ES-I3 (cell line): ENCODE data around the gene RAB6B.

ENCODE experiments used
- H3K36me3 ChIP-seq: 2 replicates; pipeline ENCODE4 v1.6.1; 2013; ENCODE audit warnings: mild to moderate bottlenecking, low read length, control low read depth, moderate library complexity; ENCODE audit not compliant: insufficient read depth
- H3K4me1 ChIP-seq: 2 replicates; pipeline ENCODE4 v1.6.1; 2013; ENCODE audit warnings: mild to moderate bottlenecking, control low read depth, low read length; ENCODE audit not compliant: insufficient read depth
- H3K9ac ChIP-seq: 2 replicates; pipeline ENCODE4 v1.6.1; 2013; ENCODE audit warnings: low read depth, mild to moderate bottlenecking, low read length, moderate library complexity
- H3K9me3 ChIP-seq: 2 replicates; pipeline ENCODE4 v1.6.1; 2013; ENCODE audit warnings: mild to moderate bottlenecking, low read length, moderate library complexity; ENCODE audit not compliant: control insufficient read depth, insufficient read depth

RAB6B gene

DNA sequence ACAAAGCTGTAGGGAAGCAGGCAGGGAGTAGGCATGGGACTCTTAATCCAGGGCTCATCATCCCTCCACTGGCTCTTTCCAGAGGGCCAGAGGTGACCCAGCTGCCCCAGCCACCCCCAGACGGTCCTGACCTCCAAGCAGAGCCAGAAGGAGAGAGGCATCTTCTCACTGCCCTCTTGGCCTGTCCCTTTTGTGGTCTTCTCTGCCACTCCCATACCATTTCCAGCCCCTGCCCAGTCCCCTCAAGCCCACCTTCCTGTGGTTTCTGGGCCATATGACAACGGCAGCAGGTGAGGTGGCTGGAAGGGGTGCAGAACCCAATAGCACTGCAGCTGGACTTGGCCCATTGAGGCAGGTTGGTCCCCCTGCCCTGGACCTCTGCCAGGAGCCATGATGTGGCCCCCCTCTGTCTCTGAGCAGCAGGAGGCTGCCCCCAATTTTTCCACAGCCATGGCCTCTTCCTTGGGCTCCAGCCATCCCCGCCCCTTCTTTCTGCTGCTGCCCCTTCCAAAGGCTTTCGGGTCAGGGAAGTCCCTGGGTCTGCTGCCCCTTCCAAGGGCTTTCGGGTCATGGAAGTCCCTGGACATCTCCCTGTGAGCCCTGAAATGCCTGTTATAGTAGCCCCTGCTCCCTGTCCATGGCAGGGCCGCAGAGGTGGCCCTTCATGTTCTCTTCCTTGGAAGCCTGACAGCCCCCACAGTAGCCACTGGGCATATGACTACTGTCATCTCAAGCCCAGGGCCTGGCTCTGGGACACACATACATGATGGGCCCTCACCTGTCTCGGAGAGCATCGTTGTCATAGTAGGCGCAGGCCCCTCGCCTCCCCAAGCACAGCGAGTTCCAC, 39.5 kb upstream of the RAB6B start:
- Histone ChIP-seq H3K36me3 (no peaks in the 10 kb centered on the region), H3K9me3 (no peaks in the 10 kb centered on the region), H3K9ac (no peak overlapping the region), H3K4me1 (no peaks in the 10 kb centered on the region)

DNA sequence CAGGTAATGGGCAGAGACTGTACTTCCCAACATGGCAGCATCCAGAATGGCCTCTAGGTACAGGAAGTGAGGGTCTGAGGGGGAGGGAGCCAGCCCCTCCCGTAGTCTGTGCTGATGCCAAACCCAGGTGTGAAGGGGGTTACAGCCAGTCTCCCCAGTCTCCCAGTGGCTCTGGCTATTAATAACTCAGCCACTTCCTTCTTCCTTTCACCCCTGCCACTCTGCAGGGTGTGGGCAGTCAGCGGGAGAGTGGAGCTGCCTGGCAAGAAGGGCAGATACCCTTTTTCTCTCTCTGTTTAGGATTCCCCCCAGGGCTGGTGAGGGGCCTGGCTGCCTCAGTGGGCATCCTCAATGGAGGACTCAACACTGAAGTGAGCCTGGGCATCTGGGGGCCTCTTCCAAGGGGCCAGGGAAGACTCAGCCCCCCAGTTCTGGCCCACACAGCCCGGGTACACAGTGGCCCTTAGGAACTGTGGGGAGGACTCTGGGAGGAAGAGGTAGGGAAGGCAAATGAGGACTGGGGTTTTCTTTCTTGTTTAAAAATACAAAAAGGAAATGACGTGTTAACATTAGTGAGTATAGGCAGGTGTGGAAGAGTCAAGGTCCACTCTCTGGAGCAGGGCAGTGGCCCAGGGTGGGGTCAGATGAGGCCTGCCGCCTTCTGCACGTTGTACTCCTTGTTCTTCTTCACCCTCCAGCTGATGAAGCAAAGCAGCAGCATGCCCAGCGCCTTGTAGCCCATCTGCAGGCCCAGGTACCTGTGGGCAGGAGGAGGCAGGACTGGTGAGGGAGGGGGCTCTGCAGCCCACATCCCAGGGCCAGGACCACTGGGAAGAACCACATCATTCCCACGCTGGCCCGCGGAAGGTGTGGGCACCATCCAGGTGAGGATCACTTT, 38.6 kb upstream of the RAB6B start:
- Histone ChIP-seq H3K9me3 (no peaks in the 10 kb centered on the region), H3K36me3 (no peaks in the 10 kb centered on the region), H3K4me1 (no peaks in the 10 kb centered on the region), H3K9ac (no peak overlapping the region)

DNA sequence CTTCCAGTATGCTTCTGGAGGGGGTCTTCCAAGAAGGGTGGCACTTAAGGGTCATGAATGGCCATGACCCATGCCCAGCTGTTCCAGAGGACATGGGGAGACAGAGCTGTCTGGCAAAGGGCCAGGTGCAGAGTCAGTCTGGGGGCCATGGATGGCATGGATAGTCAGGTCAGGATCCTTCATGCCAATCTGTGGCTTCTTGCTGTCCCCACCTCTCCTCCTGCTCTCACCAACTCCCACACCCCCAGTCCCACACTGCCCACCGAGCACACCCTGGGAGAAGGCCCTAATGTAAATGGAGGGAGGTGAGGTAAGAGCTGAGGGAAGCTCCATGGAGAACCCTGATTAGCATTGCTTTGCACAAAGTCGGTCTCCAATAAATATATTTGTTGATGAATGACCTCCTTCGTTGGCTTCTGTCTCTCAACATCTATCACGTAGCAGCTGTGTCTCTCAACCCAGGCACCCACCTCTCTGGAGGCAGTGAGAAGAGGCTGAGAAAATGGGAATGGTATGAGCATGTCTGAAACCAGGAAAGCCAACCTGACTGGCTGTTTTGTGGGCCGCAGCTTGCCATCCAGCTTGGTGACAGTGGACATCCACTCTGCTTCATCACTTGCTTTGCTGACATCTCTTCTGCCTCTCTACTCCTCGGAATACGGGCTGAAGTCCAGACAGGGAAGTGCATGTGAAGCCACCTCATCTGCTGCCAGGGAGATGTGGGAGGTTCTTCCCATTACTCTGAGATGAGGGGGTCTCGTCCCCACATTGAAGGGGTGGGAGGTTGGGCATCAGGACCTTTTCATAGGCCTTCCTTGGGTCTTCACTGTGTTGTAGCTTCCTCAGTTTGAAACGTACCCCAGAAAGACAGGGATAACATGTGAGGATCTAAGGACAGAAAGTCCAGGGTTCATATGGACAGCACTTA, 37.7 kb upstream of the RAB6B start:
- no peak overlapping the region for H3K9ac ChIP-seq
- no peaks in the 10 kb centered on the region for H3K36me3 ChIP-seq

DNA sequence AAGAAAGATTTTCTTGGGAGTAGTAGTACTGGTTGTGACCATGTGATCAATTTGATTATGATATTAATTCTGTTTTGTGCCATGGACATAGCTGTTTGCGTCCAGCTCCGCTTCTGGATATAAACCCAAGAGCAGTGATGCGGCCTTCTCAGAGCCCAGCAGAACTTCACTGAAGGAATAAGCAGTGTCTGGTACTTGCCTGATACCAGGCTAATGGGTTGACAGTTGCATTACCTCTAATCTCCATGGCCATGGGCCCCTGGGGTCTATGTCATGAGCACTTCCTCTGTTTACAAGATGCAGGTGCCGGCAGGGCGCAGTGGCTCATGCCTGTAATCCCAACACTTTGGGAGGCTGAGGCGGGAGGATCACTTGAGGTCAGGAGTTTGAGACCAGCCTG, 36.3 kb upstream of the RAB6B start:
- H3K9me3 ChIP-seq, result no peaks in the 10 kb centered on the region
- no peak overlapping the region for H3K9ac ChIP-seq
- H3K4me1 ChIP-seq, result no peaks in the 10 kb centered on the region
- H3K36me3 ChIP-seq, result no peaks in the 10 kb centered on the region

More for the DNA sequence above, 37.7 kb upstream of the RAB6B start:
- Histone ChIP-seq H3K9me3 (no peaks in the 10 kb centered on the region), H3K4me1 (no peaks in the 10 kb centered on the region)

DNA sequence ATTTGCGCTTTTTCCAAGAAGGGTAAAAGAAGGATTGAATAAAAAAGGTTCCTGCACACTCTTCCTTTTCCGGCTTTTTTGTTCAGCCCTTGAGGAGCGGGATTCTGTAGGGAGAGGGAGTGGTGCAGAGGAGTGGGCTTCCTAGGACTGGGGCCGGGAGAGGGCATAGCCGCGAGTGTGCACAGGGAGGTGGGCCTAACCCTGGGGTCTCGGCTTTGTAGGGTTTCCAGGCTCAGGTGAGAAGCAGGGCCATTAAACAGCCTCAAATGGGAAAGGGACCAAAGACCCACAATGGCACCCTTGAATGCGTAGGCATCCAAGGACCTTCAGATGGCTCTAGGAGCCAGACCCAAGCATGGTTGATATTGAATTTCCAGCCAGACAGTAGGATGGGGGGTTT, 35.4 kb upstream of the RAB6B start:
- no peaks in the 10 kb centered on the region for H3K4me1 ChIP-seq
- no peak overlapping the region for H3K9ac ChIP-seq
- no peaks in the 10 kb centered on the region for H3K36me3 ChIP-seq
- H3K9me3 ChIP-seq, result no peaks in the 10 kb centered on the region

DNA sequence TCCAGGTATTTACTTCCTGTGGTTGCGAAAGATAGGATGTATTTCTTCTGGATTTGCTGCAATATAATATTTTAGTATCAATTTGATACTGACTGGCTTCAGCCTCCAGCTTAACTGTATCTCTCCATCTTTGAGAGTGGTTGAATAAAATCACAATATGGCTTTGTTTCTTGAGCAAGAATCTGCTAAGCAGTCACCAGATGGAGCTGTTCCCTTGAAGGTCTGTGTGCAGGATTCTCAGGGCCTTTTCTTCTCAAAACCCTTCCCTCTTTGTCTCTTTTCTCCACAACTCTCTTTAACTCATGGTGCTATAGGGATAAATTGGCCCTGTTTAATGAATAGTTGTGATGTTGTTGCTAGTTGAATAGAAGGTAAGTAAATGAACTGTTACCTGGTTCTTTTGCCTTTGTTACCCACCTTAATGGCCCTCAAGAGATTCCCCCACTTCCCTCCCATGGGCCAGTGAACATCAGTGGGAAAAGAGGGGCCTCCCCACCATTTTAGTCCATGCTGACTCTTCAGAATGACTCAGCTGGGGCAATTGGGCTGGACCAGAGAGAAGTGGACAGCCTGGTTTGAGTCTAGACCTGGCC, 34.8 kb upstream of the RAB6B start:
- Histone ChIP-seq H3K36me3 (no peaks in the 10 kb centered on the region), H3K4me1 (no peaks in the 10 kb centered on the region), H3K9ac (no peak overlapping the region), H3K9me3 (no peaks in the 10 kb centered on the region)

DNA sequence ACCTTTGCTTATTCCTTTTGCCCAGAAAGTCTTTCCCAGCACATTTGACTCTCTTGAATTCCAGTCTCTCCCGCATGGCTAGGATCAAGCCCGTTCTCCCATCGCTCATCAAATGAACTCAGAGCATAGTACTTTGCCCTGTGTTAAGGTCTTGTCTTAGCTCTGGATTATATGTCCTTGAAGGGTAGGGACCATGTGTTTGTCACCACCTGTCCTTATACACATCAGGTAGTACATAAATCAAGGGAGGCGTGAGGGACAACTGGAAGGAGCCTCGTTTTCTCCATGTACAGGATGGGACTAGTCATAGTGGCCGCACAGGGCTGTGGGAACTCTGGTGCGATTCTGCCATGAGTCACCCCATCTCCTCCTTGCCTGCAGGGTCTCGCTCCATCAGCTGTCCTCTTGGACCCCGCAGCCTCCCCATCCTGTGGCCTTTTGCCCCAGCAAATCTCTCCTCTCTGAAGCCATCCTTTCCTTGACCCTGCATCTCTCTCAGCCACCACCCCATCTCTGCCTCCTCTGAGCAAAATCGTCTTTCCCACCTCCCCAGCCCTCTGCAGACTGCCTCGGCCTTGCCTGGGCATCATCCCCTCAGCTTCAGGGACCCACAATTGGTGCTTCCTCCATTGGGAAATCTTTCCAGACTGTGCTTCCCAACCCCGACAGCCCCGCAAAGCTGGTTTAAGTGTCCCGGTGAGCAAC, 33.4 kb upstream of the RAB6B start:
- no peak overlapping the region for H3K9ac ChIP-seq
- no peaks in the 10 kb centered on the region for H3K4me1 ChIP-seq
- no peaks in the 10 kb centered on the region for H3K9me3 ChIP-seq
- H3K36me3 ChIP-seq, result no peaks in the 10 kb centered on the region

DNA sequence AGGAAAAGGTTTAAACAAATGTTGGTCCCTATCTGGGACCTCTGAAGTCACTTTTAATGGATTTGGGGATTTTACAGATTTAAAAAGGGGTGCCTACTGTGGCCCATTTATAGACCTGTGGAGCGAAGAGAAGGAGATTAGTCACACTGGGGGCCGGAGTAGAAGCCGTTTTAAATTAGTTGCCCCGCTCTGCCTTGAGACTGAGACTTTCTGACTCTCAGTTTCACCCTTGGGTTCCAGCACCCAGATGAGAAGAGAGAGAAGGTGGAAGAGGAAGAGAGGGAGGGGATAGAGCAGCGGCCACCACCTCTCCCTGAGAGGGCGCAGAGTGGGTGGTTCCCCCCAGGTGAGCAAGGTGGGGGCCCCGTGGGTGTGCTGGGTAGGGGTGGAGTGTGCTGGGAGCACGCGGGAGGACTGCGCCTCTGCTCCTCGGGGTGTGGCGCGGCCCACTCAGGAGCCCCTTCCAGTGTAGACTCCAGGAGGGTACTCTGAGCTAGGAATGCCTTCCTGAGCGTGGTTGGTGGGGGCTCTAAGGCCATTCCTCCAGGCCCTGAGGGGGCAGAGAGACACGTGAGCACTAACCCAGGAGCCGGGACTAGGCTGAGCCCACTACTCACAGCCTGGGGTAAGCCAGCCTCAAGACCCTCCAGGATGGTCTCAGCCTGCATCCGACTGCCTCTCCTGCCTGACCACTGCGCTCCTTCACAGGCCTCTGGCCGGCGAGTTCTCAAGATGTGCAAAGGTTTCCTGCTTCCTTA, 32.6 kb upstream of the RAB6B start:
- Histone ChIP-seq H3K36me3 (no peaks in the 10 kb centered on the region), H3K4me1 (no peaks in the 10 kb centered on the region), H3K9me3 (no peaks in the 10 kb centered on the region), H3K9ac (peak overlapping the region; percentile 63; the same call in 1 of the 2 replicates)

DNA sequence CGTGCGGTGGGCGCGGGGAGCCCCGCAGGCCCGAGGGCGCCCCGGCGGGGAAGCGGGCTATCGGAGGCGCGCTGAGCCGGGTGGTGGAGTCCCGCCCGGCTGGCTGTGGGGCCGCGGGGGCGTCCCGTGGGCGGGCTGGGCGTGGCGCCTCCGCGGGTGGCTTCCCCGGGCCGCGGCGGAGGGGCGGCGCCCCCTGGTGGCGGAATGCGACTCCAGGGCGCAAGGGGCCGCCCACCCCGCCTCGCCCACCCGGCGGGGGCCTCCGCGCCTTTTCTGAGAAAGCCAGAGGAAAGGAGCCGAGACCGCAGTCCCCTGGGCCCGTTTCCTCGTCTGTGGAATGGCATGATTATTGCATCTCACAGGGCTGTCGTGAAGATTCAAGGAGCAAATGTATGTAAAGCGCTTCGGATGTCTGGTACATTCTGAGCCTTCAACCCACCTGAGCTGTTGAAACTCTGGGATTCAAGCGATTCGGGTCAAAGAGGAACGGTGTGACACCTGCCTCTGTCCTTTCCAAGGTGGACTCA, 31.9 kb upstream of the RAB6B start:
- H3K36me3 ChIP-seq, result no peaks in the 10 kb centered on the region
- H3K9me3 ChIP-seq, result no peaks in the 10 kb centered on the region
- no peaks in the 10 kb centered on the region for H3K4me1 ChIP-seq
- peak overlapping the region; percentile 63; the same call in 1 of the 2 replicates for H3K9ac ChIP-seq

DNA sequence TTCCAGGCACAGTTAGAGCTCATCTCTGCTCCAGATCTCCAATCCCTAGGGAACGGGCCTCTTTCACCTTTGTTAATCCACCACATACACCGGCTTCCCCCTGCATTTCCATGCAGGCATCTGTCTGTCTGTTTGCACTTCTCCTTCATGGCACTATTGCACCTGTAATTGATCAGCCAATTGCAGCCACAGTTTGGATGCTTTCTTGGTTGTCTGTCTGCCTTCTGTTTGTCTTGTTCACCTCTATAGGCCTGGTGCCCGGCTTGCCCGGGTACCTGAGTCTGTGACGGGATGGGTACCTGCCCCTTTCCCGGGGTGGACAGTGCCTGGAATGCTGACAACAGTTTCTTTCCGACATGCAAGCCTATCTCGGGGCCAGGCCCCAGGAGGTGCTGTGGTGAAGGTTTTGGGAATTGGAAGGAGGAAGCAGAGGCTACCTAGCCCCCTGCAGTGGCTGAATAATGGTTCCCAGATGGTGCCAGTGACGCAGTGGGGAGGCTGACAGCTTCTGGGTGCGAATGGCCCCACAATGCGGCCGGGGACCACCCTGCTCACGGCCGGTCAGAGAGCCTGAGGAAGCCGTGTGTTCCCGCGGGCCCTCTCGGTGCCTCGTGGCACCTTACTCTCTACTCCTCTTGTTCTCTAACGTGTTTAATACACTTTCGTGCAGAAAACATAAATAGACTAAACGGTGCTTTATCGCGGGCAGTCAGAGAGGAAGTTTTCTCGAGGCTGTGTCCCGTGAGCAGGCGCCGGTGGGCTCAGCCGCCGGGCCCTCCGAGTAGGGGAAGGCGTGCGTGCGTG, 31.3 kb upstream of the RAB6B start:
- Histone ChIP-seq H3K4me1 (no peaks in the 10 kb centered on the region), H3K9me3 (no peaks in the 10 kb centered on the region), H3K36me3 (no peaks in the 10 kb centered on the region), H3K9ac (peak overlapping the region; percentile 63; the same call in 1 of the 2 replicates)

DNA sequence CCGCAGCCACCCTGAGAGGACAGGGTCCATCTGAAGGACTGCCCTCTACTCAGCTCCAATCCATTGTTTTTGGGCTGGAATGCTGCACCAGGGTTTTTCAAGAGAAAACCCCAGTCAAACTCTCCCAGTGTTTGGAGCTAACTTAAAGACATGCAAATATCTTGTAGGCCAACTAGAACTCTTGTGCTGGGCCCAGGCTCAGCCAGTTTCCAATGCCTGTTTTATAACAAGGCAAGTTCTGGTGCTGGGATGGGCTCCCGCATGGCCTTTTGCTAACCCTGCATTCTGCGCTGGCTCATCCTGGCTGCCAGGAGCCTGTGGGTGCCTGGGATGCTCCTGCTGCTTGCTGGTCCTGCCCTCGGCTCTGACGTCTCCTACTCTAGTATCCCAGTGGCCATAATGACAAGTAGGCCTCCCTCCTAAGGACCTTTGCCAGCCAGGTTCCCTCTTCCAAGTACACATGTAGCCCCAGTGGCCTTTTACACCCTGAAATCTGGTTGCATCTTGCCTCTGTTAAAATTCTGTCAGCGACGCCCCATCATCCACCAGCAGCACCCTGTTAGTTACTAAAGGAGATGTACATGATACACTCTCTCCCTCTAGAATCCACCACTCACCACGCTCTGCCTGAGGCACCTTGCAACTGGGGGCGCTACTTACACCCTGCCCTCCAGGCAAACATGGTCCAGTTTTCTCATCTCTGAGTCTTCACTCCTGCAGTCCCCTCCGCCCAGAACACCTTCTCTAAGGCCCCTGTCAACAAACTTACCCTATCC, 30.5 kb upstream of the RAB6B start:
- Histone ChIP-seq H3K9ac (no peak overlapping the region), H3K9me3 (no peaks in the 10 kb centered on the region), H3K4me1 (no peaks in the 10 kb centered on the region), H3K36me3 (no peaks in the 10 kb centered on the region)
